Brain pericyte (primary cell): ENCODE data around the gene AIG1.
"Not testable (repeated sequence)": the region's sequence is repeated elsewhere in the genome, so short reads cannot be mapped to it uniquely, and the experiment has no call there.

Source experiments
- DNase-seq: peaks from one replicate; pipeline ENCODE4 v3.0.0-alpha.2; 2012; ENCODE audit warnings: low read depth, low spot score

The AIG1 gene

DNA sequence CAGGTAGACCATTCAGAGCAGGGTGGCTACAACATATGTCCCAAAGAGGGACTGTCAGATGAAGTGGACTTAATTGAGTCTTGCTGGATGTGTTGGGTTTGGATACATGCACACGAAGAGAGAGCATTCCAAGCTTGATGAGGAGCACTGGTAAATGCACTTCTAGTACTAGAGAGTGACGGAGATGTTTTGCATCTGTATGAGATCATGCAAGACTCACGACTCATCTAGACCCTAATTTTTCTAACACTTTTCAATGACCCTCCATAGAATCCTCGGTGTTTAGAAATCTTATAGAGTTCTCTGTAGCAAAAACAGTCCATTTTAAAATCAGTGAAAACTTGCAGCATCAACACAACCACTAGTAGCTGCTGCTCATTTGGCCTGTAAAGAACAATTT, 4.8 kb upstream of the AIG1 start:
- no peak for DNase-seq

- DNase-seq: no peak
Measured at GRCh38 chr6:143058987-143059386, 1.7 kb upstream of the AIG1 start.

DNA sequence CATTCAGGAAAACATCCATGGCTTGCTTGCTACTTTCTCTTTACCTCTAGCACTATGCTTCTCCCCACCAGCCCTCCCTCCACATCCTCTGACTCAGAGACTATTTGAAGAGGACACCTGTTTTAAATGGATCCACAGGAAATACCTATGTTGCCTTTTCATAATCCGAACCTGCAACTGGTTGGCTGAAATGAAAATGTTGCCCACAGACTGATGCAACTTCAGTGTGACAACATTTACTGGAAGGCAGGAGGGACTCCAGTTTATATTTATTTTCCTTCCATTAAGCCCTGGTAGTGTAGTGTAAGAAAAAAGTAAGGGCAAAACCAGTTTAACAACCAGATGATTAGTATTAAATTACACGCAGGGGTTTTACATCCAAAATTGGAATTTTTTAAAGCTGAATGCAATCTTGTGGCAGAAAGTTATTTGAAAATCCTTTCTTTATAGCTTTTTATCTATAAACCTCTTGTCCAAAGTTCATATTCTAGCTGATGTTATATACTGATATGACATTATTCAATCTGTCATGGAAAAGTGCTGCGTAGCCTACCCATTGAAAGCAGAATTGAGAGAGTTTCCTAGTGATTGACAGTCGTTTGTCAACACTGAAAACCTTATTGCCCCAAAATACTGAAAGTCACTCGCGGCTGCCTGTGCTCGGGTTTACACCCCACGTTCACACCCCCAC, 881 bp upstream of the AIG1 start:
- peak; percentile 6 for DNase-seq

GRCh38 chr6:143060354-143060805, 309 bp upstream of the AIG1 start:
- peak; percentile 65 for DNase-seq

GRCh38 chr6:143061597-143062385, 1.1 kb downstream of the AIG1 start:
- no peak for DNase-seq

GRCh38 chr6:143062551-143062950, 1.9 kb downstream of the AIG1 start:
- no peak for DNase-seq

GRCh38 chr6:143063631-143064030, 2.9 kb downstream of the AIG1 start:
- no peak for DNase-seq

- DNase-seq: no peak
Measured at GRCh38 chr6:143064271-143064670, 3.6 kb downstream of the AIG1 start.

GRCh38 chr6:143064951-143065683, 4.4 kb downstream of the AIG1 start:
- no peak for DNase-seq

DNA sequence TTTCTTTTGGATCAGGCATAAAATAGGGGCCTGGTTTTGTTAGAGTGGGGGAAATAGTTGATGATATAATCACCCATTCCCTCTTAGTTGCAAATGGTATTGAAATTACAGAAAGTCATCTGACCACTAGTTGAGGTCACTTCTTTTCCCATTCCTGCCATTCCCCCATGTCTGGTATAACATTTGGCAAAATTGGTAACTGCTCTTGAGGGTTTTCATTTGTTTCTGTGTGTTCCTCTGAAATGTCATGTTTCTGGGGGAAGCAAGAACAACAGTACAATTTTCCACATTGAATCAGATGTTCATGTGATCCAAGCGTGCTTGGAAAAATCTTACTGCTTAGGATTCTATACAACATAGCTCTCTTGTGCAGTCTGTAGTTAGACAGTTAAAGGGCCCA, 7.3 kb downstream of the AIG1 start:
- no peak for DNase-seq

GRCh38 chr6:143074101-143074500, 13.4 kb downstream of the AIG1 start:
- DNase-seq: no peak

- no peak for DNase-seq
Measured at GRCh38 chr6:143074670-143075318, 14.1 kb downstream of the AIG1 start.

DNA sequence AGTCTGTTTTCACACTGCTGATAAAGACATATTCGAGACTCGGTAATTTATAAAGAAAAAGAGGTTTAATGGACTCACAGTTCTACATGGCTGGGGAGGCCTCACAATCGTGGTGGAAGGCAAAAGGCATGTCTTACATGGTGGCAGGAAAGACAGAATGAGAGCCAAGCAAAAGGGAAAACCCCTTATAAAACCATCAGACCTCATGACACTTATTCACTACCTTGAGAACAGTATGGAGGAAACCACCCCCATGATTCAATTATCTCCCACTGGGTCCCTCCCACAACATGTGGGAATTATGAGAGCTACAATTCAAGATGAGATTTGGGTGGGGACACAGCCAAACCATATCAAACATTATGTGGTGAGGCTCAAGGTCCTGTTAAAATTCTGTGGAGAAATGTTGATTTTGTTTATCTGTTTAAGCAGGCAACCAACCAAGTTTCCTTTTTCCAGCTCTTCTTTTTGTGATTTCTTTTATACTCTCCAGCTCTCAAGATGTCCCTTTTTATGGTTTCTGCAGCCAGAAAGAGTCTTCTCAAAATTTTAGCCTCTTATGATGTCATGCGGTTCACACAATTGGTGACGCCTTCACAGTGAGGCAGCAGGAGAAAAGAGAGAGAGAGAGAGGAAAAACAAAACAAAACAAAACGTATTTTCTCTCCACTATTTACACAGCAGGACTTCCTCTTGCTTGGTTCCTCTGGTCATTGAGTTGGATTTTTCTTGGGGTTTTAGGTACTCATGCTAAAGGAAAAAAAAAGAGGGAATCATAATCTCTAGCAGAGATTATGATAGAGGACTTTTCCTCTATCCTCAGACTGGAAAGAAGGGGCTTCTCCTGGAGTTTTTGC, 18.0 kb downstream of the AIG1 start:
- DNase-seq: peak; percentile 50

DNA sequence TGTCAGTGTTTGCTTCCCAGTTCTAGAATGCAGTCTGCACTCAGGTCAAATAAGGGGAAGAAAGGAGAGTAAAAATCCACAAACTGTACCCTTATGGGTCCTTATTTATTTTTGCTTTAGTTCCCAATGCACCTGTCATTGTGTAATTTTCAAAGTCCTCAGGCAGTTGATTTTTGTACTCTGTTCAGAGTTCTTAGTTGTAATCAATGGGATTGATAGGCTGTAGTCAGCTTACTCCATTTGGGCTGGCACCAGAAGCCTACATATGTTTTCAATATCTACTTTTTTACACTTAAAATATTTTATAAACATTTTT, 18.6 kb downstream of the AIG1 start:
- DNase-seq: no peak

DNA sequence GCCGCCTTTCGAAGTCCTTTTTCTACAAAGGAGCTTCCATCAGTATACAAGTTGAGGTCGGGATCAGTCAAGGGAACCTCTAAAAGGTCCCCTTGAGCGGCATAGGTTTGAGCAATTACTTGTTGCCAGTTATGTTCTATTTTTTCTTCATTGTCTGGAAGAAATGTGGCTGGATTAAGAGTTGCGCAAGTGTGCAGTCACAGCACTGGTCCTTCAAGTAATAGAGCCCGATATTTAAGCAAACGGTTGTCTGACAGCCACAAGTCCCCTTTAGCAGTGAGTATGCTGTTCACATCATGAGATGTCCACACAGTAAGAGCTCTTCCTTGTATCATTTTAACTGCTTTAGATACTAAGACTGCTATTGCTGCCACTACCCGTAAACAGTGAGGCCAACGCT, 21.6 kb downstream of the AIG1 start:
- not testable (repeated sequence) for DNase-seq

- DNase-seq: not testable (repeated sequence)
Measured at GRCh38 chr6:143084019-143084418, 23.3 kb downstream of the AIG1 start.

DNA sequence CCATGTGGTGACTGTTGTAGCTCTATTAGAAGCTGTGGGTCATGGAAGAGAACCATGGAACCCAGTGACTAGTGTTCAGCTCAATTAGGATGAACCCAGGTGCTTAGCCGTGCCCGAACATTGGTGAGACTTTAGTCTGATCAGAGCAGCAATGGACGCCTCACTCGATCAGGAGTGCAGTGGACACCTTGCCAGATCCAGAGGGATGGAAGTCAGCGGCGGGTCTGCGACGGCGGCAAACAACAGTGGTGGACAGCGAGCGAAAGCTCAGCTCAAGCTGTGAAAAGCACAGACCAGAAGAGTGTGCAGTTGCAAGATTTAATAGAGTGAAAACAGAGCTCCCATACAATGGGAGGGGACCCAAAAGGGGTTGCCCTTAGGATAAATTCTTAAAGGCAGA, 26.6 kb downstream of the AIG1 start:
- not testable (repeated sequence) for DNase-seq

GRCh38 chr6:143087856-143088255, 27.2 kb downstream of the AIG1 start:
- DNase-seq: no peak

GRCh38 chr6:143090314-143091044, 29.8 kb downstream of the AIG1 start:
- DNase-seq: no peak

DNA sequence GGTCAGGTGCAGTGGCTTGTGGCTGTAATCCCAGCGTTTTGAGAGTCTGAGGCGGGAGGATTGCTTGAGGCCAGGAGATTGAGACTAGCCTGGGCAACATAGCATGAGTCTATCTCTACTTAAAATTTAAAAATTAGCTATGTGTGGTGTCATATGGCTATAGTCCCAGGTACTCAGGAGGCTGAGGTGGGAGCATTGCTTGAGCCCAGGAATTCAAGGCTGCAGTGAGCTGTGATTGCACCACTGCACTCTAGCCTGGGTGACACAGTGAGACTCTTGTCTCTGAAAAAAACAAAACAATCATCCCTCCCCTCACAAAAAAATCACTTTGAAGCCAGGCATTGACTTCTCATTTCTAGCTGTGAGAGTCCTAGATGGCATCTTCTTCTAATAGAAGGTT, 32.1 kb downstream of the AIG1 start:
- no peak for DNase-seq
